ENCODE results near the gene TMCC3. TPM values are rescaled to one million over a fixed set of nuclear protein-coding genes. Genes with fewer than 3 reads are reported as not detected.

Gene TMCC3
- total RNA-seq, 2 experiments from 2014 or later: 0.18 to 0.60 TPM

DNA sequence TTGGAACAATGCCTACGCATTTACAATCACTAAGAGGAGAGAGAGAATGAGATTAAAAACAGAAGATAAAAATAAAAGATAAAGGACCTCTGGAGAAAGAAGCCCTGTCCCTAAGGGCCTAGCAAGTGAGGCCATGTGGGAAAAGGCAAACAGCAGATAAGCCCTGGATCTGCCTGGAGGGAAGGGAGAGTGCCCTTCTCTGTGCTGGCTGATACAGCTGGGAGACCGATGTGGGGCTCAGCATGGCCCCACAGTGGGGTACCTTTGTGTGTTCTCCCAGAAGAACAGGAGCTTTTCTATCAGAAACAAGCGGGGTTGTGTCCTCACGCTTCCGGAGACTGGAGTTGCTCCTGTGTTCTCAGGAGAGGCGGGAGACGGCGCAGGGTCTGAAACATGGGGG lies 59.9 kb downstream of the TMCC3 start:
- ChIA-PET POLR2A (no interaction called here), CTCF (no interaction called here)
- no peaks in the 10 kb centered on the region for H3K4me1 Mint-ChIP-seq (ENCODE audit: low read depth)
- H3K27me3 Mint-ChIP-seq (ENCODE audit: low read depth): peaks cover 6% of the 10 kb centered on the region
- no peaks in the 10 kb centered on the region for H3K9me3 Mint-ChIP-seq (ENCODE audit: insufficient read depth)
- ATAC-seq (no peak), DNase-seq (no peak)
- no peak overlapping the region for H3K4me3 Mint-ChIP-seq
- no peak overlapping the region for H3K27ac Mint-ChIP-seq
- H3K36me3 Mint-ChIP-seq (ENCODE audit: low read depth): no peaks in the 10 kb centered on the region

GRCh38 chr12:94589591-94590001 lies 60.8 kb downstream of the TMCC3 start:
- no peaks in the 10 kb centered on the region for H3K4me1 Mint-ChIP-seq (ENCODE audit: low read depth)
- CTCF ChIA-PET: no interaction called here
- POLR2A ChIA-PET: no interaction called here
- DNase-seq (no peak), ATAC-seq (no peak)
- H3K27me3 Mint-ChIP-seq (ENCODE audit: low read depth): peaks cover 6% of the 10 kb centered on the region
- no peak overlapping the region for H3K4me3 Mint-ChIP-seq
- H3K9me3 Mint-ChIP-seq (ENCODE audit: insufficient read depth): no peaks in the 10 kb centered on the region
- H3K36me3 Mint-ChIP-seq (ENCODE audit: low read depth): no peaks in the 10 kb centered on the region
- H3K27ac Mint-ChIP-seq: no peak overlapping the region

GRCh38 chr12:94588346-94588745 lies 62.0 kb downstream of the TMCC3 start:
- ATAC-seq (no peak), DNase-seq (no peak)
- H3K4me1 Mint-ChIP-seq (ENCODE audit: low read depth): no peaks in the 10 kb centered on the region
- no peaks in the 10 kb centered on the region for H3K9me3 Mint-ChIP-seq (ENCODE audit: insufficient read depth)
- POLR2A ChIA-PET: no interaction called here
- H3K4me3 Mint-ChIP-seq: no peak overlapping the region
- CTCF ChIA-PET: no interaction called here
- peaks cover 7% of the 10 kb centered on the region for H3K27me3 Mint-ChIP-seq (ENCODE audit: low read depth)
- H3K27ac Mint-ChIP-seq: no peak overlapping the region
- no peaks in the 10 kb centered on the region for H3K36me3 Mint-ChIP-seq (ENCODE audit: low read depth)

DNA sequence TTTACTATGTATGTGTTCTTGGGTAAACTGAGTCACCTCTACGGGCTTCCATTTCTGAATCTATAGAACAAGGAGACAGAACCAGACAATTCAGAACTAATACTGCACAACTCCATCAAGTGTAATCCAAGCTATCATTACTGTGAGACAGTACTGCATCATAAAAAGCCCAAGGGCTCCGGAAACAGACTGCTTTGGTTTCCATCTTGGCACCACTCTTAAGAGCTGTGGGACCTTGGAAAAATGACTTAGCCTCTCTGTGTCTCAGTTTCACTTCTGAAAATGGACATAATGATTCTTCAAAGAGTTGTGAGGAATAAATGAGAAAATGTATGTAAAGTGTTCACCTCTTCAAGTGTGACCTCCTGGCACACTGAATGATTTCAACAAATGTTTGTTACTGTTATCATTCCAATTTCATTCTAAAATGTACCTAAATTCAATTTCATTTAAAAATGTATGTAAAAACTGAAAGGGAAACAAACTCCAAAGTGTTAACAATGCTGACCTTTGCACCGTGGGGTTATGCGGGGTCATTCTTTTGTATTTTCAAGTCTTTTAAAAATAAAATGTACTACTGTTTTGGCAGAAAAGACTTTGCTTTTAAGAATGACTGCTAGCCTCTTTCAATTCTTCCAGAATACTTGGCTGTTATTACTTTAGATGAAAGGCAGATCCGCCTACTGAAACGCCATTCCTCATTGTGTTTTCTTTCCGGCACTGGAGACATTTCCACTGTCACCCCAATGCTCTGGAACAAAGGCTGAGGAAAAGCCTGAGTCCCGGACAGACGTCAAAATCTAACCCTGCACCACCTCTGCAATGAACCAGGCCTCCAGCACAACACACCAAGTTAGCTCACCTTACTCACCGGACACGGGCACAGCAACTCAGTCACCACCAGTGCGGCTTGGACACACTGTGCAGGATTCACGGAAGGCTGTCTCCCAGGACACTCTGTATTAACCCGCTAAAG lies 62.8 kb downstream of the TMCC3 start:
- ChIA-PET POLR2A (no interaction called here), CTCF (no interaction called here)
- H3K27ac Mint-ChIP-seq: no peak overlapping the region
- peaks cover 7% of the 10 kb centered on the region for H3K27me3 Mint-ChIP-seq (ENCODE audit: low read depth)
- no peaks in the 10 kb centered on the region for H3K36me3 Mint-ChIP-seq (ENCODE audit: low read depth)
- DNase-seq (no peak), ATAC-seq (no peak)
- no peak overlapping the region for H3K4me3 Mint-ChIP-seq
- H3K9me3 Mint-ChIP-seq (ENCODE audit: insufficient read depth): no peaks in the 10 kb centered on the region
- no peaks in the 10 kb centered on the region for H3K4me1 Mint-ChIP-seq (ENCODE audit: low read depth)

DNA sequence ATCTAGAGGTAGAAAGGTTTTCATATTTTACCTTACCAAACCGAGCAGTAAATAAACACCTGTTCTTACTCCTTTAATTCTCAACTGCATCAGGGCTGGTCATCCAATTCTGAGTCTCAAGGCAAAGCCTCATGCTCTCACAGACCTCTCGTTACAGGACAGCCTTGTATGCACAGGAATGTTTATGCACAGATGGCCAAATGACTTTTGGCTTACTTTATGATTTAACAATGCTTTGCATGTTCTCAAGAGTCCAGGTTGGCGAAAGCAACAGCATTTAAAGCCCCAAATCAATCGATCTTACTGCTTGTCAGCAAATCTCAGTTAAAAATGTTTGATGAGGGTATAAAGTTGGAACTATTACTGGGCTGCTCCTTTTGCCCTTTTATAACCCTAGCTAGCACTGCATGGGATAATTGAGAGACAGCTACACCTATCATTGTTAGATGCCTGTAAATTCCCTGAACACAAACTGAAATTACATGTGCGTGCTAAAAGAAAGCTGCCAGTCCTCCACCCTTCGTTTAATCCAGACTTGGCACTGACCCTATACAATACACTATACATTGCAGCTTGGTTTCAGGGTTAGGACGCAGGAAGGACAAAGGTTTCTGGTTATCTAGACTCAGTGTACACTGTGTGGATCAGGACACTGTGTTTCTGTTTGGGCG lies 63.6 kb downstream of the TMCC3 start:
- CTCF ChIA-PET: interaction anchor here (1.0 kb wide), 1 partner anchor 410 kb away, joined by 3 read pairs; no protein-coding TSS in a partner anchor
- no peak overlapping the region for H3K4me3 Mint-ChIP-seq
- ATAC-seq (no peak), DNase-seq (no peak)
- H3K27ac Mint-ChIP-seq: no peak overlapping the region
- H3K27me3 Mint-ChIP-seq (ENCODE audit: low read depth): peaks cover 7% of the 10 kb centered on the region
- no peaks in the 10 kb centered on the region for H3K4me1 Mint-ChIP-seq (ENCODE audit: low read depth)
- no peaks in the 10 kb centered on the region for H3K9me3 Mint-ChIP-seq (ENCODE audit: insufficient read depth)
- POLR2A ChIA-PET: no interaction called here
- no peaks in the 10 kb centered on the region for H3K36me3 Mint-ChIP-seq (ENCODE audit: low read depth)

DNA sequence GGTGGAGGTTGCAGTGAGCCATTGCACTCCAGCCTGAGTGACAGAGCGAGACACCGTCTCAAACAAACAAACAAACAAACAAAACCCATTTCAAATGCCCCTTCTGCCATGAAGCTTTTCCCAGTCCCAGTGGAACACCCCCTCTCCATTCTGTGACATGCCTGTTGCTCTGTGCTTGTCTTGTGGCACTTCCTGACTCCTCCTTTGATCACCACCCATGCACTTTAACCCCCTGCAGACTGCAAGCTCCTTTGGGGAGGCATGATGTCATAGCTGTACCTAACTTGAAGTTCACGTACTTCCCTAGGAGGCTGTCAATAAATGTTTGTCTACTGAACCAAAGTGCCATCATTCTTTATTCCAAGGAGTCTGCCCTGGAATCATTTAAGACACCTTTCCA lies 64.7 kb downstream of the TMCC3 start:
- Mint-ChIP-seq H3K4me3 (no peak overlapping the region), H3K9me3 (ENCODE audit: insufficient read depth) (no peaks in the 10 kb centered on the region), H3K36me3 (ENCODE audit: low read depth) (no peaks in the 10 kb centered on the region), H3K27ac (no peak overlapping the region), H3K27me3 (ENCODE audit: low read depth) (peaks cover 5% of the 10 kb centered on the region), H3K4me1 (ENCODE audit: low read depth) (no peaks in the 10 kb centered on the region)
- POLR2A ChIA-PET: no interaction called here
- CTCF ChIA-PET: no interaction called here
- DNase-seq (no peak), ATAC-seq (no peak)

DNA sequence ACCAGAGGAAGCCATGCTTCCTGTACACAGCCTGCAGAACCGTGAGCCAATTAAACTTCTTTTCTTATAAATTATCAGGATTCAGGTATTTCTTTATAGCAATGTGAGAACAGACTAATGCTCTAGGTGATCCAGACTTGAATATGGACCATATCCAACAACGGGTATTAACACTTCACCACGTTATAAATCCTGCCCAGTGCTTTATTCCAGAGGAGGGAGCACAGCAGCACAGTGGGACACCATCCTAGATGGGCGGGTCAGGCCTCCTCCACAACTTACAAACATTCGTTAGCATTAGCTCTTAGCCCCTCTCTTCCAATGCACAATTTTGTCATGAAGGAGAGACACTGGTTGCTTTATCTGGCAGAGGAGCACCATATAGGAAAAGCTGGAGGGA lies 66.0 kb downstream of the TMCC3 start:
- CTCF ChIA-PET: no interaction called here
- H3K9me3 Mint-ChIP-seq (ENCODE audit: insufficient read depth): no peaks in the 10 kb centered on the region
- H3K27ac Mint-ChIP-seq: no peak overlapping the region
- no peak for DNase-seq
- H3K4me1 Mint-ChIP-seq (ENCODE audit: low read depth): no peaks in the 10 kb centered on the region
- no peaks in the 10 kb centered on the region for H3K36me3 Mint-ChIP-seq (ENCODE audit: low read depth)
- no peak for ATAC-seq
- H3K4me3 Mint-ChIP-seq: no peak overlapping the region
- POLR2A ChIA-PET: no interaction called here
- peaks cover 5% of the 10 kb centered on the region for H3K27me3 Mint-ChIP-seq (ENCODE audit: low read depth)

- Mint-ChIP-seq H3K4me1 (ENCODE audit: low read depth) (no peaks in the 10 kb centered on the region), H3K9me3 (ENCODE audit: insufficient read depth) (no peaks in the 10 kb centered on the region), H3K27ac (no peak overlapping the region), H3K36me3 (ENCODE audit: low read depth) (no peaks in the 10 kb centered on the region), H3K27me3 (ENCODE audit: low read depth) (peaks cover 5% of the 10 kb centered on the region), H3K4me3 (no peak overlapping the region)
- DNase-seq (no peak), ATAC-seq (no peak)
- ChIA-PET CTCF (no interaction called here), POLR2A (no interaction called here)
These were observed 67.8 kb downstream of the TMCC3 start for GRCh38 chr12:94582591-94582990.

- Mint-ChIP-seq H3K27ac (no peak overlapping the region), H3K4me1 (ENCODE audit: low read depth) (no peaks in the 10 kb centered on the region), H3K9me3 (ENCODE audit: insufficient read depth) (no peaks in the 10 kb centered on the region), H3K27me3 (ENCODE audit: low read depth) (peaks cover 2% of the 10 kb centered on the region), H3K4me3 (no peak overlapping the region), H3K36me3 (ENCODE audit: low read depth) (no peaks in the 10 kb centered on the region)
- CTCF ChIA-PET: no interaction called here
- POLR2A ChIA-PET: no interaction called here
- ATAC-seq (no peak), DNase-seq (no peak)
These were observed 74.5 kb downstream of the TMCC3 start for GRCh38 chr12:94575645-94576403.

DNA sequence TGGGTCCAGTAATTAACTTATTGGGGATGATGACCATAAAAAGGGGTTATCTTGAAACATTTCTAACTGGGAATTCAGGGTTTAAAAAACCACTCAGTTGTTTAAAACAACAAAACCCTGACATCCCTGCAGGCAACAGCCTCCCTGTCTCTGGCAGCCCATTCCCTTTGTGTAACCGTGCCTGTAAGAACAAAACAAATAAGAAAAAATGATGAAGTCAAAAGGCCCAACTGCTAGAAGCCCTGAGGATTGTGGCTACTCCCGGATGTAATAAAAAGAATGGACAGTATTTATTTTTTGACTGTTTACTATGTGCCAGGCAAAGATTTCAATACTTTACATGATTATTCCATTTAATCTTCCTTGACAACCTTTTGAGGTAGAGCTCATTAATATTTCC lies 75.3 kb downstream of the TMCC3 start:
- Mint-ChIP-seq H3K36me3 (ENCODE audit: low read depth) (no peaks in the 10 kb centered on the region), H3K27ac (no peak overlapping the region), H3K9me3 (ENCODE audit: insufficient read depth) (no peaks in the 10 kb centered on the region), H3K4me3 (no peak overlapping the region), H3K4me1 (ENCODE audit: low read depth) (no peaks in the 10 kb centered on the region), H3K27me3 (ENCODE audit: low read depth) (peaks cover 2% of the 10 kb centered on the region)
- no peak for DNase-seq
- CTCF ChIA-PET: no interaction called here
- POLR2A ChIA-PET: no interaction called here
- no peak for ATAC-seq

DNA sequence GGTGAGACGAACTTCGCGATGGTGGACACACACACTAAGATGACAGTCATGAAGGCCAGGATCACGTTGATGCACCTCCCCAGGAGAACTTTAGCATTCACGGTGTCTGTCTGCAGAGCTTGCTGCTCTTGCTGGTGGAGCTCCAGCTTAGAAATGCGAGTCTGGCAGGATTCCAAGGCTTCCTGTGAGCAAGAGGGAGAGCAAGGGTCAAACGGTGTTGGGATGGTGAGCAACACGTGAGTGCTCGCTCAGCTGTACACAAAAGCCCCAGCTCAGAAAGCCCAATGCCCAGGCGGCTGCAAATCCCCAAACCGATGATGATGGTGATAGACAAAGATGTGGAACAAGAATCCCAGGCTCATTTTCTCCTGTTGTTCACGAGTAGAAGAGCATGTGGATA lies 78.8 kb downstream of the TMCC3 start:
- Mint-ChIP-seq H3K4me3 (no peak overlapping the region), H3K9me3 (ENCODE audit: insufficient read depth) (no peaks in the 10 kb centered on the region), H3K27ac (no peak overlapping the region), H3K36me3 (ENCODE audit: low read depth) (no peaks in the 10 kb centered on the region), H3K4me1 (ENCODE audit: low read depth) (no peaks in the 10 kb centered on the region), H3K27me3 (ENCODE audit: low read depth) (peaks cover 14% of the 10 kb centered on the region)
- POLR2A ChIA-PET: no interaction called here
- CTCF ChIA-PET: no interaction called here
- ATAC-seq: no peak
- no peak for DNase-seq

GRCh38 chr12:94570161-94570560 lies 80.2 kb downstream of the TMCC3 start:
- POLR2A ChIA-PET: no interaction called here
- no peaks in the 10 kb centered on the region for H3K9me3 Mint-ChIP-seq (ENCODE audit: insufficient read depth)
- no peak overlapping the region for H3K27ac Mint-ChIP-seq
- ATAC-seq (no peak), DNase-seq (no peak)
- CTCF ChIA-PET: no interaction called here
- no peaks in the 10 kb centered on the region for H3K36me3 Mint-ChIP-seq (ENCODE audit: low read depth)
- no peaks in the 10 kb centered on the region for H3K4me1 Mint-ChIP-seq (ENCODE audit: low read depth)
- peaks cover 17% of the 10 kb centered on the region for H3K27me3 Mint-ChIP-seq (ENCODE audit: low read depth)
- no peak overlapping the region for H3K4me3 Mint-ChIP-seq

Measured in activated CD8-positive, alpha-beta T cell treated with anti-CD3 and anti-CD28 coated beads, Interleukin-2, amount 10 ng/mL, durations not matched to agents 7 days and 5 days (primary cell).